ENCODE measurements around the gene GFI1.

GFI1 gene

GRCh38 chr1:92446546-92446945 lies 40.2 kb downstream of the GFI1 start:
- no peak for DNase-seq (ENCODE audit: insufficient read length, low spot score)
- no peak for TF ChIP-seq CTCF (IDR thresholded peaks at IDR 0.05; ENCODE audit: insufficient read depth, missing control alignments)
- FAIRE-seq, result no peak

GRCh38 chr1:92445865-92446264 lies 40.9 kb downstream of the GFI1 start:
- no peak for TF ChIP-seq CTCF (IDR thresholded peaks at IDR 0.05; ENCODE audit: insufficient read depth, missing control alignments)
- DNase-seq (ENCODE audit: insufficient read length, low spot score) (no peak), FAIRE-seq (no peak)

- no peak for TF ChIP-seq CTCF (IDR thresholded peaks at IDR 0.05; ENCODE audit: insufficient read depth, missing control alignments)
- DNase-seq (ENCODE audit: insufficient read length, low spot score) (no peak), FAIRE-seq (no peak)
Observed at GRCh38 chr1:92444351-92444750, 42.4 kb downstream of the GFI1 start.

GRCh38 chr1:92443893-92444292 lies 42.8 kb downstream of the GFI1 start:
- no peak for TF ChIP-seq CTCF (IDR thresholded peaks at IDR 0.05; ENCODE audit: insufficient read depth, missing control alignments)
- DNase-seq (ENCODE audit: insufficient read length, low spot score) (no peak), FAIRE-seq (no peak)

GRCh38 chr1:92442351-92442750 lies 44.4 kb downstream of the GFI1 start:
- FAIRE-seq, result no peak
- no peak for DNase-seq (ENCODE audit: insufficient read length, low spot score)

GRCh38 chr1:92441697-92442342 lies 44.9 kb downstream of the GFI1 start:
- no peak for FAIRE-seq
- no peak for DNase-seq (ENCODE audit: insufficient read length, low spot score)
- TF ChIP-seq CTCF (IDR thresholded peaks at IDR 0.05; ENCODE audit: insufficient read depth, missing control alignments), result no peak

More at GRCh38 chr1:92442351-92442750, 44.4 kb downstream of the GFI1 start:
- no peak for TF ChIP-seq CTCF (IDR thresholded peaks at IDR 0.05; ENCODE audit: insufficient read depth, missing control alignments)

GRCh38 chr1:92441316-92441696 lies 45.4 kb downstream of the GFI1 start:
- no peak for FAIRE-seq
- no peak for DNase-seq (ENCODE audit: insufficient read length, low spot score)
- TF ChIP-seq CTCF (IDR thresholded peaks at IDR 0.05; ENCODE audit: insufficient read depth, missing control alignments), result no peak

All from D721Med (cell line).